GM23248 (cell line): Measurements from ENCODE around the gene FNDC7.

Source experiments
- EZH2 ChIP-seq: fragments of 200-600 bp; sonication (generic); IDR thresholded peaks from 2 replicates; pipeline ENCODE4 v1.6.1; 2018; ENCODE audit warnings: antibody characterized with exemption, mild to moderate bottlenecking; ENCODE audit not compliant: insufficient read depth, poor library complexity, severe bottlenecking
- EZH2phosphoT487 ChIP-seq: fragments of 200-600 bp; sonication (generic); IDR thresholded peaks from 2 replicates; pipeline ENCODE4 v1.6.1; 2018; ENCODE audit warnings: antibody characterized with exemption, moderate library complexity, mild to moderate bottlenecking, low read depth; ENCODE audit not compliant: insufficient read depth

DNA sequence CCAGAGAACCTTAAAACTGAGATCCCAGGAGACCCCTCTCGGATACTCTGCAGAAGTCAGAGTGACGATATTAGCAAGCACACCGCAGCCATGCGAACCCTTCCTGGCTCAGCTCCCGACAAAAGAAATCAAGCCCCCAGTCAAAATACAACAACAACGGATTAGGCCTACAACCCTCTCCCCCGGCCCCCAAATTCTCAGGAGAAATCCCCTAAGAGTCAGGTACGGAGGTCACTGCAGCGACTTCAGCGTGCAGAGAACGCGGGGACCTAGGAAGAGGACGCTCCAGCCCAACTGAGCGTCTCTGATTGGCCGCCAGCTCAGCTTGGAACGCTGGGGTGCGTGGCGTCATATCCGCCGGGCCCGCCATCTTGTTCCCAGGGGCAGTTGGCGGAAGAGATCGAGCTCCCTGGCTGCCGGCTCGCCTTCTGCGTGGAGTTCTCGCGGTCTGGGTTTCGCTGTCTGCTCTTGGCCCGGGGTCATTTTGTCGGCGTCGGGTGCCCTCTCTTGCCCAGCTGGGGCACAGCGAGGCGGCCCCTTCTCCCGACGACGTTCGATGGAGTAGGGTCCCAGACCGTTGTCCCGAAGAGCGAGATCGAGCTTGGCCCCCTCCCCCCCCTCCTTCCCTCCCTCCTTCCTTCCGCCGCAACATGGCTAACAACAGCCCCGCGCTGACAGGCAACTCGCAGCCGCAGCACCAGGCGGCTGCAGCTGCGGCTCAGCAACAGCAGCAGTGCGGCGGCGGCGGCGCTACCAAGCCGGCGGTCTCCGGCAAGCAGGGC is 20.6 kb upstream of the FNDC7 start, which contains the start of gene PRPF38B:
- TF ChIP-seq EZH2 (no peak), EZH2phosphoT487 (no peak)
